Loucy (cell line): ENCODE results near the gene EFNB2.

ENCODE experiments used
- H2AFZ ChIP-seq: fragments of 200-600 bp; sonication (generic); 2 replicates; pipeline ENCODE4 v1.6.0; 2016; ENCODE audit warnings: antibody characterized with exemption, mild to moderate bottlenecking, low read length, moderate library complexity
- H3F3A ChIP-seq: fragments of 200-600 bp; 2 replicates; pipeline ENCODE4 v1.6.0; 2016; ENCODE audit warnings: antibody characterized with exemption, low read depth, mild to moderate bottlenecking
- H3K27me3 ChIP-seq: fragments of 200-600 bp; sonication (generic); 2 replicates; pipeline ENCODE4 v1.6.1; 2014; ENCODE audit warnings: low read length, mild to moderate bottlenecking; ENCODE audit not compliant: insufficient read depth, poor library complexity, severe bottlenecking
- H3K36me3 ChIP-seq: fragments of 200-600 bp; sonication (generic); 2 replicates; pipeline ENCODE4 v1.6.1; 2016; ENCODE audit warnings: low read length; ENCODE audit not compliant: insufficient read depth
- H3K4me1 ChIP-seq: fragments of 200-600 bp; sonication (generic); 2 replicates; pipeline ENCODE4 v1.5.1; 2014; ENCODE audit warnings: low read length, mild to moderate bottlenecking; ENCODE audit not compliant: insufficient read depth, poor library complexity, severe bottlenecking
- H3K4me2 ChIP-seq: fragments of 200-600 bp; sonication (generic); 2 replicates; pipeline ENCODE4 v1.6.0; 2014; ENCODE audit warnings: antibody characterized with exemption, low read length, low read depth, mild to moderate bottlenecking; ENCODE audit not compliant: poor library complexity, severe bottlenecking
- H3K4me3 ChIP-seq: fragments of 200-600 bp; sonication (generic); 2 replicates; pipeline ENCODE4 v1.5.1; 2014; ENCODE audit warnings: low read length, mild to moderate bottlenecking, mixed read lengths; ENCODE audit not compliant: poor library complexity, severe bottlenecking
- H3K79me2 ChIP-seq: fragments of 200-600 bp; sonication (generic); 2 replicates; pipeline ENCODE4 v1.6.1; 2014; ENCODE audit warnings: low read length; ENCODE audit not compliant: insufficient read depth
- H3K9ac ChIP-seq: fragments of 200-600 bp; sonication (generic); 2 replicates; pipeline ENCODE4 v1.6.0; 2014; ENCODE audit warnings: mild to moderate bottlenecking, low read depth, low read length, moderate library complexity; ENCODE audit not compliant: poor library complexity, severe bottlenecking
- H3K9me2 ChIP-seq: fragments of 200-600 bp; sonication (generic); replicated peaks from 2 replicates; pipeline ENCODE4 v1.6.1; 2016; ENCODE audit warnings: low read depth, low read length, mixed read lengths
- H3K9me3 ChIP-seq: fragments of 200-600 bp; sonication (generic); 2 replicates; pipeline ENCODE4 v1.6.1; 2014; ENCODE audit warnings: mild to moderate bottlenecking, antibody characterized with exemption, low read length, low read depth; ENCODE audit not compliant: insufficient read depth
- H4K20me1 ChIP-seq: fragments of 200-600 bp; sonication (generic); 2 replicates; pipeline ENCODE4 v1.6.0; 2014; ENCODE audit warnings: antibody characterized with exemption, low read length, mild to moderate bottlenecking; ENCODE audit not compliant: insufficient read depth, poor library complexity, severe bottlenecking
- EZH2phosphoT487 ChIP-seq: fragments of 200-600 bp; IDR thresholded peaks from 2 replicates; pipeline ENCODE4 v1.6.1; 2018; ENCODE audit warnings: antibody characterized with exemption, mild to moderate bottlenecking, moderate library complexity, borderline replicate concordance
- TF ChIP-seq, protein P1 (sequence below): fragments of 200-600 bp; sonication (generic); conservative IDR thresholded peaks from 2 replicates; pipeline ENCODE4 v1.5.1; 2014; ENCODE audit warnings: mild to moderate bottlenecking, antibody characterized with exemption, low read length

Gene EFNB2, protein sequence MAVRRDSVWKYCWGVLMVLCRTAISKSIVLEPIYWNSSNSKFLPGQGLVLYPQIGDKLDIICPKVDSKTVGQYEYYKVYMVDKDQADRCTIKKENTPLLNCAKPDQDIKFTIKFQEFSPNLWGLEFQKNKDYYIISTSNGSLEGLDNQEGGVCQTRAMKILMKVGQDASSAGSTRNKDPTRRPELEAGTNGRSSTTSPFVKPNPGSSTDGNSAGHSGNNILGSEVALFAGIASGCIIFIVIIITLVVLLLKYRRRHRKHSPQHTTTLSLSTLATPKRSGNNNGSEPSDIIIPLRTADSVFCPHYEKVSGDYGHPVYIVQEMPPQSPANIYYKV

DNA sequence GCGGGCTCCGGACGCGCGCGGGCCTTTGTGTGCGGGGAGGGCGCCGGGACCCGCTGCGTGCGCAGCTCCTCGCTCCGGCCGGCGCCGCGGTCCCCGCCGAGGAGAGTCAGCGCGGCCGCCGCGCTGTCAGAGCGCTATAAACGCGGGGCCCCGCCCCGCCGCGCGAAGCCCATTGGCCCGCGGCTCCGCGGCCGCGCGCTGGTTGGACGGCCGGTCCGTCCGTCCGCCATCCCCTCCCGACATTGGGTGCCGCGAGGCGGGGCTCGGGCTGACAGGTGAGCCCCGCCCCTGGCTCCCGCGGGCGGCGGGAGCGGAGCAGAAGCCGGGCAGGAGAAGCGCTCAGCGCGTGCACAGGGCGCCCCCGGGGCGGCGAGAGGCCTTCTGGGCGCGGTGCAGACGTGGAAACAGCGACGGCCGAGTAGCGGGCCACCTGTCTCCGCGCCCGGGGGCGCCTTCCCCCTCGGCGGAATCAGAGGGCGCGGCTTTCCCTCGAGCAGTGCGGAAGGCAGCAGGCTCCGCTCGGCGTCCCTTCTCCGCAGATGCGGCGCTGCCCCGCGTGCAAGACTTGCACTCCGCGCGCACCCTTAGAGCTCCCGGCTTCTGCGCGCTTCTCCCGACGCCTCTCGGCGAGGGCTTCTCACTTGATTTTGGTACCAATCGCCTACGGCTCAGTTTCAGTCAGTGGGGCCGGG lies at the start of gene EFNB2:
TSS of gene EFNB2 (minus strand) at position 111 of the 692 bp plus-strand sequence. CDS start 698 bp downstream, outside the sequence.
- no peaks in the 10 kb centered on the region for H3K27me3 ChIP-seq

DNA sequence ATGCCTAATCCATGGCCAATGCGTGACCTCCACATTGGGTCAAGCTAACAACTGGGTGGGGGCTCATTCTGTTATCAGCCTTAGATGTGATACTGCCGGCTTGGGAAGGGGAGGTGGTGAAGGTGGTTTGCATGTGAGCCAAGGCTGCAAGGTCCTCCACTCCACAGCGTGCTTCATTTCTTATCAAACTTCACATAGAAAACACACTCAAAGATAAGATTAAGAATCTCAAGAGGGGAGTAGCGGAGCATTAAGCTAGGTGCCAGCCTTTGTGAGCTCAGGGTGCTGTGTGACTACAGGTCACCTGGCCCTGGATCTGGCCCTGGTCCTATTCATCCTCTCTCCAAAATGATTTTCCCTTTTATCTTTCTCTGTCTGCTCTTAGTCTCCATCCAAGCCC lies 45.8 kb upstream of the EFNB2 start:
- Histone ChIP-seq H3K4me2 (no peak overlapping the region), H3K9me2 (no peaks in the 10 kb centered on the region), H2AFZ (no peak overlapping the region), H3K27me3 (no peaks in the 10 kb centered on the region), H3K4me1 (no peaks in the 10 kb centered on the region), H3K9me3 (peaks cover 6% of the 10 kb centered on the region; the same call in 1 of the 2 replicates), H3K9ac (no peak overlapping the region), H3K36me3 (no peaks in the 10 kb centered on the region), H4K20me1 (no peaks in the 10 kb centered on the region), H3K79me2 (no peaks in the 10 kb centered on the region), H3F3A (no peaks in the 10 kb centered on the region), H3K4me3 (no peak overlapping the region)
- no peak for TF ChIP-seq EZH2phosphoT487
- TF ChIP-seq, protein P1, sequence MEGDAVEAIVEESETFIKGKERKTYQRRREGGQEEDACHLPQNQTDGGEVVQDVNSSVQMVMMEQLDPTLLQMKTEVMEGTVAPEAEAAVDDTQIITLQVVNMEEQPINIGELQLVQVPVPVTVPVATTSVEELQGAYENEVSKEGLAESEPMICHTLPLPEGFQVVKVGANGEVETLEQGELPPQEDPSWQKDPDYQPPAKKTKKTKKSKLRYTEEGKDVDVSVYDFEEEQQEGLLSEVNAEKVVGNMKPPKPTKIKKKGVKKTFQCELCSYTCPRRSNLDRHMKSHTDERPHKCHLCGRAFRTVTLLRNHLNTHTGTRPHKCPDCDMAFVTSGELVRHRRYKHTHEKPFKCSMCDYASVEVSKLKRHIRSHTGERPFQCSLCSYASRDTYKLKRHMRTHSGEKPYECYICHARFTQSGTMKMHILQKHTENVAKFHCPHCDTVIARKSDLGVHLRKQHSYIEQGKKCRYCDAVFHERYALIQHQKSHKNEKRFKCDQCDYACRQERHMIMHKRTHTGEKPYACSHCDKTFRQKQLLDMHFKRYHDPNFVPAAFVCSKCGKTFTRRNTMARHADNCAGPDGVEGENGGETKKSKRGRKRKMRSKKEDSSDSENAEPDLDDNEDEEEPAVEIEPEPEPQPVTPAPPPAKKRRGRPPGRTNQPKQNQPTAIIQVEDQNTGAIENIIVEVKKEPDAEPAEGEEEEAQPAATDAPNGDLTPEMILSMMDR: no peak

More for the DNA sequence above, at the start of gene EFNB2:
- H3K9me2 ChIP-seq: no peaks in the 10 kb centered on the region
- H3K36me3 ChIP-seq: peaks cover 4% of the 10 kb centered on the region; the same call in 1 of the 2 replicates
- no peak within 1 kb of the TSS for H3K4me2 ChIP-seq
- no peaks in the 10 kb centered on the region for H3K9me3 ChIP-seq
- no peaks in the 10 kb centered on the region for H4K20me1 ChIP-seq
- H3K79me2 ChIP-seq: no peaks in the 10 kb centered on the region
- H3K9ac ChIP-seq: no peak within 1 kb of the TSS
- no peak within 1 kb of the TSS for H3K4me3 ChIP-seq
- H3K4me1 ChIP-seq: no peaks in the 10 kb centered on the region
- TF ChIP-seq, protein P1: no peak
- no peak for TF ChIP-seq EZH2phosphoT487
- no peaks in the 10 kb centered on the region for H3F3A ChIP-seq
- no peak within 1 kb of the TSS for H2AFZ ChIP-seq

DNA sequence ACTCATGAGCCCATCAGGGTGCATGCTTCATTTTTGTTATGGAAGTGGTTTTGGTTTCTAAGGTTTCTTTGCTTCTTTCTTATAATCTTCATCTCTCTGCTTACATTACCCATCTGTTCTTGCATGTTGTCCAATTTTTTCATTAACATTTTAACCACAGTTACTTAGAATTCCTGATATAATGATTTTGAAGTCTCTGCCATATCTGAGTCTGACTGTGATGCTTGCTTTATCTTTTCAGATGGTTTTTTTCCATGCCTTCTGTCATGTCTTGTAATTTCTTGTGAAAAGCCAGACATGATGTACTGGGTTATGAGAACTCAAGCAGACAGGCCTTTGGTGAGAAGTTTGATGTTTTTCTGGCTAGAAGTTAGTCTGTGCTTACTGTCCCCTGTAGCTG lies 40.4 kb upstream of the EFNB2 start:
- no peaks in the 10 kb centered on the region for H3K27me3 ChIP-seq
- TF ChIP-seq, protein P1: no peak
- no peak for TF ChIP-seq EZH2phosphoT487
- H3K9me3 ChIP-seq: no peaks in the 10 kb centered on the region
- no peaks in the 10 kb centered on the region for H4K20me1 ChIP-seq
- H3K9me2 ChIP-seq: no peaks in the 10 kb centered on the region
- H3K9ac ChIP-seq: no peak overlapping the region
- H3K4me3 ChIP-seq: no peak overlapping the region
- no peaks in the 10 kb centered on the region for H3F3A ChIP-seq
- H3K4me1 ChIP-seq: no peaks in the 10 kb centered on the region
- no peak overlapping the region for H3K4me2 ChIP-seq
- no peak overlapping the region for H2AFZ ChIP-seq
- H3K79me2 ChIP-seq: no peaks in the 10 kb centered on the region
- no peaks in the 10 kb centered on the region for H3K36me3 ChIP-seq
